SK-N-SH treated with all-trans-retinoic acid at 6 μM for 48 hours (cell line): Measurements from ENCODE around the gene USP36.

ENCODE experiments used
- ATAC-seq: fragments of 200-7000 bp; cut with Tn5 transposase; 3 replicates; pipeline ENCODE4 v1.9.1; 2020; ENCODE audit warnings: mild to moderate bottlenecking, moderate library complexity
- ARNTL ChIP-seq: fragments of 450-650 bp; formaldehyde crosslinking; IDR thresholded peaks from 2 replicates; pipeline ENCODE4 v1.5.0; 2020; ENCODE audit warnings: low read depth, mild to moderate bottlenecking, moderate library complexity, borderline replicate concordance
- BACH2 ChIP-seq: fragments of 250-450 bp; sonication (Bioruptor Pico); IDR thresholded peaks from 2 replicates; pipeline ENCODE4 v1.9.0; 2021; ENCODE audit warnings: mild to moderate bottlenecking, borderline replicate concordance
- CSDC2 ChIP-seq: fragments of 250-450 bp; sonication (Bioruptor Pico); IDR thresholded peaks from 2 replicates; pipeline ENCODE4 v1.5.0; 2020; ENCODE audit warnings: mild to moderate bottlenecking, moderate library complexity
- ESRRG ChIP-seq: fragments of 250-450 bp; sonication (Bioruptor Pico); IDR thresholded peaks from 2 replicates; pipeline ENCODE4 v1.6.1; 2021; ENCODE audit warnings: mild to moderate bottlenecking
- GLIS3 ChIP-seq: fragments of 250-450 bp; sonication (Bioruptor Pico); IDR thresholded peaks from 2 replicates; pipeline ENCODE4 v1.5.0; 2020; ENCODE audit warnings: mild to moderate bottlenecking, moderate library complexity
- POU6F1 ChIP-seq: fragments of 250-450 bp; sonication (Bioruptor Pico); IDR thresholded peaks from 2 replicates; pipeline ENCODE4 v1.8.0; 2021; ENCODE audit warnings: low read depth, mild to moderate bottlenecking, moderate library complexity, borderline replicate concordance
- PPARA ChIP-seq: fragments of 250-450 bp; sonication (Bioruptor Pico); IDR thresholded peaks from 2 replicates; pipeline ENCODE4 v1.5.0; 2020; ENCODE audit warnings: mild to moderate bottlenecking, borderline replicate concordance
- SNAI2 ChIP-seq: fragments of 250-450 bp; sonication (Bioruptor Pico); IDR thresholded peaks from 2 replicates; pipeline ENCODE4 v1.5.0; 2020; ENCODE audit warnings: mild to moderate bottlenecking, moderate library complexity
- TCF4 ChIP-seq: fragments of 250-450 bp; sonication (Bioruptor Pico); IDR thresholded peaks from 2 replicates; pipeline ENCODE4 v1.8.0; 2021; ENCODE audit warnings: mild to moderate bottlenecking, moderate library complexity, borderline replicate concordance
- TOX ChIP-seq: fragments of 250-450 bp; sonication (Bioruptor Pico); IDR thresholded peaks from 2 replicates; pipeline ENCODE4 v1.8.0; 2021; ENCODE audit warnings: mild to moderate bottlenecking, moderate library complexity, borderline replicate concordance
- ZFP3 ChIP-seq: fragments of 250-450 bp; sonication (Bioruptor Pico); IDR thresholded peaks from 2 replicates; pipeline ENCODE4 v1.5.0; 2020; ENCODE audit warnings: mild to moderate bottlenecking, moderate library complexity
- ZFP30 ChIP-seq: fragments of 450-650 bp; formaldehyde crosslinking; IDR thresholded peaks from 2 replicates; pipeline ENCODE4 v1.5.0; 2022; ENCODE audit warnings: mild to moderate bottlenecking, moderate library complexity
- ZNF70 ChIP-seq: fragments of 450-650 bp; formaldehyde crosslinking; IDR thresholded peaks from 2 replicates; pipeline ENCODE4 v1.5.0; 2020; ENCODE audit warnings: mild to moderate bottlenecking, moderate library complexity
- TF ChIP-seq, protein P1 (sequence below): fragments of 250-450 bp; sonication (Bioruptor Pico); IDR thresholded peaks from 2 replicates; pipeline ENCODE4 v1.8.0; 2020; ENCODE audit warnings: mild to moderate bottlenecking, moderate library complexity, borderline replicate concordance
- TF ChIP-seq, protein P2 (sequence below): fragments of 250-450 bp; sonication (Bioruptor Pico); IDR thresholded peaks from 2 replicates; pipeline ENCODE4 v1.5.1; 2021; ENCODE audit warnings: mild to moderate bottlenecking, moderate library complexity
- TF ChIP-seq, protein P3 (sequence below): fragments of 250-450 bp; sonication (Bioruptor Pico); IDR thresholded peaks from 2 replicates; pipeline ENCODE4 v1.5.0; 2020; ENCODE audit warnings: mild to moderate bottlenecking, moderate library complexity

USP36 gene

GRCh38 chr17:78849026-78849425, 8.4 kb upstream of the USP36 start:
- peak; percentile 17 for ATAC-seq
- TF ChIP-seq PPARA (CRISPR knock-in tag) (no peak), TCF4 (CRISPR knock-in tag) (no peak), ZNF70 (CRISPR knock-in tag) (no peak), ESRRG (CRISPR knock-in tag) (no peak), POU6F1 (no peak), GLIS3 (CRISPR knock-in tag) (no peak)
- TF ChIP-seq, protein P1, sequence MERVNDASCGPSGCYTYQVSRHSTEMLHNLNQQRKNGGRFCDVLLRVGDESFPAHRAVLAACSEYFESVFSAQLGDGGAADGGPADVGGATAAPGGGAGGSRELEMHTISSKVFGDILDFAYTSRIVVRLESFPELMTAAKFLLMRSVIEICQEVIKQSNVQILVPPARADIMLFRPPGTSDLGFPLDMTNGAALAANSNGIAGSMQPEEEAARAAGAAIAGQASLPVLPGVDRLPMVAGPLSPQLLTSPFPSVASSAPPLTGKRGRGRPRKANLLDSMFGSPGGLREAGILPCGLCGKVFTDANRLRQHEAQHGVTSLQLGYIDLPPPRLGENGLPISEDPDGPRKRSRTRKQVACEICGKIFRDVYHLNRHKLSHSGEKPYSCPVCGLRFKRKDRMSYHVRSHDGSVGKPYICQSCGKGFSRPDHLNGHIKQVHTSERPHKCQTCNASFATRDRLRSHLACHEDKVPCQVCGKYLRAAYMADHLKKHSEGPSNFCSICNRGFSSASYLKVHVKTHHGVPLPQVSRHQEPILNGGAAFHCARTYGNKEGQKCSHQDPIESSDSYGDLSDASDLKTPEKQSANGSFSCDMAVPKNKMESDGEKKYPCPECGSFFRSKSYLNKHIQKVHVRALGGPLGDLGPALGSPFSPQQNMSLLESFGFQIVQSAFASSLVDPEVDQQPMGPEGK, result no peak

DNA sequence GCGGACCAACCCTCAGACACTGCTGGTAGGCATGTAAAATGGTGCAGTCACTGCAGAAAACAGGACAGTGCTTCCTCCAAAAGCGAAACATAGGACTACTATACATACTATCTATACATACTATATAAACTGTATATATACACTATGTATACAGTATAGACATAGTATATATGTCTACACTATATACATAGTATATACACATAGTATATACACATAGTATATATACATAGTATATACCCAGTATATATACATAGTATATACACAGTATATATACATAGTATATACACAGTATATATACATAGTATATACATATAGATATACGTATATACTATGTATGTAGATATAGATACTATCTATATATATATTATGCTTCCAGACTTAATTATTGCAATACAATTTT, 6.4 kb upstream of the USP36 start:
- TF ChIP-seq TOX (CRISPR knock-in tag) (no peak), SNAI2 (CRISPR knock-in tag) (no peak), CSDC2 (CRISPR knock-in tag) (no peak)
- no peak for ATAC-seq

GRCh38 chr17:78844301-78845005, 3.8 kb upstream of the USP36 start:
- no peak for TF ChIP-seq TOX (CRISPR knock-in tag)
- TF ChIP-seq ARNTL (CRISPR knock-in tag), result no peak
- no peak for TF ChIP-seq SNAI2 (CRISPR knock-in tag)
- TF ChIP-seq, protein P2, sequence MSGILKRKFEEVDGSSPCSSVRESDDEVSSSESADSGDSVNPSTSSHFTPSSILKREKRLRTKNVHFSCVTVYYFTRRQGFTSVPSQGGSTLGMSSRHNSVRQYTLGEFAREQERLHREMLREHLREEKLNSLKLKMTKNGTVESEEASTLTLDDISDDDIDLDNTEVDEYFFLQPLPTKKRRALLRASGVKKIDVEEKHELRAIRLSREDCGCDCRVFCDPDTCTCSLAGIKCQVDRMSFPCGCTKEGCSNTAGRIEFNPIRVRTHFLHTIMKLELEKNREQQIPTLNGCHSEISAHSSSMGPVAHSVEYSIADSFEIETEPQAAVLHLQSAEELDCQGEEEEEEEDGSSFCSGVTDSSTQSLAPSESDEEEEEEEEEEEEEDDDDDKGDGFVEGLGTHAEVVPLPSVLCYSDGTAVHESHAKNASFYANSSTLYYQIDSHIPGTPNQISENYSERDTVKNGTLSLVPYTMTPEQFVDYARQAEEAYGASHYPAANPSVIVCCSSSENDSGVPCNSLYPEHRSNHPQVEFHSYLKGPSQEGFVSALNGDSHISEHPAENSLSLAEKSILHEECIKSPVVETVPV (CRISPR knock-in tag), result no peak
- TF ChIP-seq, protein P3, sequence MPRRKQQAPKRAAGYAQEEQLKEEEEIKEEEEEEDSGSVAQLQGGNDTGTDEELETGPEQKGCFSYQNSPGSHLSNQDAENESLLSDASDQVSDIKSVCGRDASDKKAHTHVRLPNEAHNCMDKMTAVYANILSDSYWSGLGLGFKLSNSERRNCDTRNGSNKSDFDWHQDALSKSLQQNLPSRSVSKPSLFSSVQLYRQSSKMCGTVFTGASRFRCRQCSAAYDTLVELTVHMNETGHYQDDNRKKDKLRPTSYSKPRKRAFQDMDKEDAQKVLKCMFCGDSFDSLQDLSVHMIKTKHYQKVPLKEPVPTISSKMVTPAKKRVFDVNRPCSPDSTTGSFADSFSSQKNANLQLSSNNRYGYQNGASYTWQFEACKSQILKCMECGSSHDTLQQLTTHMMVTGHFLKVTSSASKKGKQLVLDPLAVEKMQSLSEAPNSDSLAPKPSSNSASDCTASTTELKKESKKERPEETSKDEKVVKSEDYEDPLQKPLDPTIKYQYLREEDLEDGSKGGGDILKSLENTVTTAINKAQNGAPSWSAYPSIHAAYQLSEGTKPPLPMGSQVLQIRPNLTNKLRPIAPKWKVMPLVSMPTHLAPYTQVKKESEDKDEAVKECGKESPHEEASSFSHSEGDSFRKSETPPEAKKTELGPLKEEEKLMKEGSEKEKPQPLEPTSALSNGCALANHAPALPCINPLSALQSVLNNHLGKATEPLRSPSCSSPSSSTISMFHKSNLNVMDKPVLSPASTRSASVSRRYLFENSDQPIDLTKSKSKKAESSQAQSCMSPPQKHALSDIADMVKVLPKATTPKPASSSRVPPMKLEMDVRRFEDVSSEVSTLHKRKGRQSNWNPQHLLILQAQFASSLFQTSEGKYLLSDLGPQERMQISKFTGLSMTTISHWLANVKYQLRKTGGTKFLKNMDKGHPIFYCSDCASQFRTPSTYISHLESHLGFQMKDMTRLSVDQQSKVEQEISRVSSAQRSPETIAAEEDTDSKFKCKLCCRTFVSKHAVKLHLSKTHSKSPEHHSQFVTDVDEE (CRISPR knock-in tag), result no peak
- no peak for TF ChIP-seq CSDC2 (CRISPR knock-in tag)
- TF ChIP-seq GLIS3 (CRISPR knock-in tag), result no peak
- no peak for TF ChIP-seq PPARA (CRISPR knock-in tag)
- no peak for TF ChIP-seq POU6F1
- no peak for TF ChIP-seq ZFP30 (CRISPR knock-in tag)
- TF ChIP-seq ZFP3 (CRISPR knock-in tag), result no peak
- TF ChIP-seq BACH2, result no peak
- TF ChIP-seq, all 23 proteins: peak for 0
- no peak for ATAC-seq

GRCh38 chr17:78842881-78843565, 2.4 kb upstream of the USP36 start:
- no peak for TF ChIP-seq POU6F1
- TF ChIP-seq SNAI2 (CRISPR knock-in tag), result no peak
- no peak for TF ChIP-seq TCF4 (CRISPR knock-in tag)
- TF ChIP-seq ZFP3 (CRISPR knock-in tag), result no peak
- ATAC-seq, result no peak
